ENCODE results near the gene SGO2. TPM values are rescaled to one million over a fixed set of nuclear protein-coding genes. Genes with fewer than 3 reads are reported as not detected.

The SGO2 gene
- total and polyA plus RNA-seq, 9 of the 15 experiments (the other 6 are each of a cell fraction or from before 2014, with no cell fraction given): 14.5 to 25.9 (median 16.6) TPM

DNA sequence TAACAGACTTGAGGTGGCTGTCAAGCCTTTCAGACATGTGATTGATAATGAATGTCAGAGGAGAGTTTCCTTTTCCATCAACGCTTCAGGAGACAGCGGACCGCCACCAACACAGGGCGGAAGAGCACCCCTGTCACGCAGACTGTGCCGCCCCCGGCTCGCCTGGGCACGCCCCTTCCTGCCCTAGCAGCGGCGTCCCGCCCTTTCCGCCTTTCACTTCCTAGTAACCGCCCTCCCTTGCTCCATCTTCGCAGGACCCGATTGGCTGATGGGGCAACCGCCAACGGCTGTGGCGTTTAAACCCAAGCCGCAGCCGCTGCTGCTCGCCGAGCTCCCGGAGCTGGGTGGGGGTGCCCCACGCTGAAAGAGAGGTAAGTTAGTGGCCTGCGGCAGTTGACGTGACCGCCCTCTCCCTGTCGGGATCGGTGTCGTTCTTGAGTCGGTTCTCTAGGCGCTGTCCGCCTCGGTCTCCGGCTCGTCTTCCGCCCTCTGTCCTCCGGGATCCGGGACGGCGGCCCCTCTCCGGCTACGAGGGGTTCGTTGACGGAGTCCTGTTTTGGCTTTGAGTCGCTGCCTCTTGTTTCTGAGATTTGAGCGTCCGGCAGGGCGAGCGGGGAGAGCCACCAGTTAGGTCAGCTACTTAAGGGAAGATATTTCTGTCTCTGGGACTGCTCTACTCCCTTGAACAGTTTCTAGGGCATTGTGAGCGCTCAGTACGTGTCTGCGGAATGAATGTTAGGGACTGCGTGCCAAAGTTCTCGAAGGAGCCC is at the start of gene SGO2 (continued):
- TF ChIP-seq HINFP (tag; conservative IDR thresholded peaks at IDR 0.05; ENCODE audit: low read depth) (peak; percentile 89), ZNF407 (IDR thresholded peaks at IDR 0.05; ENCODE audit: low read depth) (no peak), LCOR (CRISPR knock-in tag; IDR thresholded peaks at IDR 0.05) (peak; percentile 44; the same call in 1 of the 2 replicates), ZBTB11 (CRISPR knock-in tag; IDR thresholded peaks at IDR 0.05) (peak in 1 of 3 experiments; percentile 85; a peak in 2 of 6 replicates), VEZF1 (CRISPR knock-in tag; IDR thresholded peaks at IDR 0.05) (peak; percentile 58), ETV1 (tag; conservative IDR thresholded peaks at IDR 0.05; ENCODE audit: low read depth) (peak; percentile 59; the same call in 1 of the 2 replicates), PHF21A (IDR thresholded peaks at IDR 0.05; ENCODE audit: borderline replicate concordance, low read depth) (no peak)
- TF ChIP-seq, protein P1, sequence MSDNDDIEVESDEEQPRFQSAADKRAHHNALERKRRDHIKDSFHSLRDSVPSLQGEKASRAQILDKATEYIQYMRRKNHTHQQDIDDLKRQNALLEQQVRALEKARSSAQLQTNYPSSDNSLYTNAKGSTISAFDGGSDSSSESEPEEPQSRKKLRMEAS (CRISPR knock-in tag; IDR thresholded peaks at IDR 0.05): peak; percentile 66

All from K562 (cell line).